K562 (cell line): ENCODE measurements around the gene CCNO. TPM values are rescaled to one million over a fixed set of nuclear protein-coding genes. Genes with fewer than 3 reads are reported as not detected.

Source experiments
- ARID2 ChIP-seq: fragments of 450-650 bp; IDR thresholded peaks from 2 replicates; pipeline ENCODE4 v1.6.1; 2017; ENCODE audit warnings: antibody characterized with exemption, mild to moderate bottlenecking
- CTCF ChIP-seq, 3 experiments: IDR thresholded peaks in 2 of 3; conservative IDR thresholded peaks in 1 of 3; 2 replicates each; pipeline ENCODE4 v1.5.1; 2011 to 2012; ENCODE audit warnings: low read length in 3 of 3, mild to moderate bottlenecking in 3 of 3, control low read depth in 2 of 3, improper control_type of control experiment in 1 of 3, inconsistent platforms in 1 of 3, low read depth in 1 of 3, mixed read lengths in 1 of 3, moderate library complexity in 1 of 3; ENCODE audit not compliant: insufficient read depth in 2 of 3
- CUX1 ChIP-seq: fragments of 200-800 bp; sonication (Bioruptor generic); IDR thresholded peaks from 2 replicates; pipeline ENCODE4 v1.6.1; 2016; ENCODE audit warnings: missing genetic modification characterization, missing compliant biosample characterization
- FUS ChIP-seq: fragments of 200-400 bp; formaldehyde crosslinking; optimal IDR thresholded peaks from 2 replicates; pipeline ENCODE3; 2017; ENCODE audit warnings: low read depth, low read length
- ILF3 ChIP-seq: fragments of 450-650 bp; IDR thresholded peaks from 2 replicates; pipeline ENCODE4 v1.6.1; 2018; ENCODE audit warnings: antibody characterized with exemption, mild to moderate bottlenecking, moderate library complexity, borderline replicate concordance
- PATZ1 ChIP-seq: fragments of 250-450 bp; sonication (Bioruptor Pico); IDR thresholded peaks from 2 replicates; pipeline ENCODE4 v1.5.0; 2020; ENCODE audit warnings: mild to moderate bottlenecking, borderline replicate concordance
- PML ChIP-seq: IDR thresholded peaks from 2 replicates; pipeline ENCODE4 v1.6.1; 2012; ENCODE audit warnings: low read length, inconsistent platforms
- ZNF165 ChIP-seq: fragments of 250-450 bp; sonication (Bioruptor Pico); IDR thresholded peaks from 2 replicates; pipeline ENCODE4 v1.4.0; 2020; ENCODE audit warnings: borderline replicate concordance
- ZNF644 ChIP-seq: fragments of 200-800 bp; sonication (Bioruptor generic); IDR thresholded peaks from 2 replicates; pipeline ENCODE4 v1.6.1; 2016; ENCODE audit warnings: low read depth, missing genetic modification characterization, missing compliant biosample characterization
- polyA plus RNA-seq, 8 experiments: library from polyadenylated mRNA; depleted of rRNA in 4 of 8; stranded (reverse) in 5 of 8; unstranded in 3 of 8; fragments of >200 nt; fragmentation: Nextera tagmentation in 2 of 8; fragmentation: Illumina TruSeq in 1 of 8; extraction: Ambion mirVana in 2 of 8; extraction: Trizol in 1 of 8; gene quantifications; 2 replicates each; pipeline versions ENCODE4 v1.2.1 to v1.2.3, GENCODE V29; 2011 to 2014; ENCODE audit warnings: inconsistent platforms in 1 of 8, missing spikeins in 1 of 8
- total RNA-seq, 7 experiments: library from RNA; depleted of rRNA in 6 of 7; stranded (reverse); fragments of >200 nt in 6 of 7; fragmentation: Illumina TruSeq in 2 of 7; extraction: Trizol in 2 of 7; gene quantifications; 2 replicates each; pipeline versions ENCODE4 v1.2.1 to v1.2.3, GENCODE V29; 2011 to 2021; ENCODE audit warnings: low replicate concordance in 1 of 7
- TF ChIP-seq, protein P1 (sequence below): sonication (generic); formaldehyde crosslinking; IDR thresholded peaks from 2 replicates; pipeline ENCODE4 v1.8.0; 2022; ENCODE audit warnings: missing genetic modification reagents, mild to moderate bottlenecking, borderline replicate concordance
- TF ChIP-seq, protein P2 (sequence below): fragments of 450-650 bp; formaldehyde crosslinking; IDR thresholded peaks from 2 replicates; pipeline ENCODE4 v1.4.0; 2020; ENCODE audit warnings: mild to moderate bottlenecking, mixed read lengths
- TF ChIP-seq, protein P3 (sequence below): fragments of 450-650 bp; formaldehyde crosslinking; conservative IDR thresholded peaks from 2 replicates; pipeline ENCODE4 v1.4.0; 2022; ENCODE audit warnings: mild to moderate bottlenecking, missing genetic modification characterization

CCNO gene
- total and polyA plus RNA-seq, 9 of the 15 experiments (the other 6 are each of a cell fraction or from before 2014, with no cell fraction given), result 0.08 to 3.1 (median 0.29) TPM

GRCh38 chr5:55232985-55233928, at the start of gene CCNO (continued):
- TF ChIP-seq CUX1 (CRISPR knock-in tag), result no peak
- TF ChIP-seq ZNF644 (tag), result no peak
- no peak for TF ChIP-seq FUS
- TF ChIP-seq, protein P1, sequence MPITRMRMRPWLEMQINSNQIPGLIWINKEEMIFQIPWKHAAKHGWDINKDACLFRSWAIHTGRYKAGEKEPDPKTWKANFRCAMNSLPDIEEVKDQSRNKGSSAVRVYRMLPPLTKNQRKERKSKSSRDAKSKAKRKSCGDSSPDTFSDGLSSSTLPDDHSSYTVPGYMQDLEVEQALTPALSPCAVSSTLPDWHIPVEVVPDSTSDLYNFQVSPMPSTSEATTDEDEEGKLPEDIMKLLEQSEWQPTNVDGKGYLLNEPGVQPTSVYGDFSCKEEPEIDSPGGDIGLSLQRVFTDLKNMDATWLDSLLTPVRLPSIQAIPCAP (CRISPR knock-in tag), result no peak
- no peak for TF ChIP-seq PATZ1 (CRISPR knock-in tag)
- TF ChIP-seq ARID2, result no peak
- TF ChIP-seq PML, result no peak
- no peak for TF ChIP-seq ZNF165 (CRISPR knock-in tag)
- TF ChIP-seq, protein P2, sequence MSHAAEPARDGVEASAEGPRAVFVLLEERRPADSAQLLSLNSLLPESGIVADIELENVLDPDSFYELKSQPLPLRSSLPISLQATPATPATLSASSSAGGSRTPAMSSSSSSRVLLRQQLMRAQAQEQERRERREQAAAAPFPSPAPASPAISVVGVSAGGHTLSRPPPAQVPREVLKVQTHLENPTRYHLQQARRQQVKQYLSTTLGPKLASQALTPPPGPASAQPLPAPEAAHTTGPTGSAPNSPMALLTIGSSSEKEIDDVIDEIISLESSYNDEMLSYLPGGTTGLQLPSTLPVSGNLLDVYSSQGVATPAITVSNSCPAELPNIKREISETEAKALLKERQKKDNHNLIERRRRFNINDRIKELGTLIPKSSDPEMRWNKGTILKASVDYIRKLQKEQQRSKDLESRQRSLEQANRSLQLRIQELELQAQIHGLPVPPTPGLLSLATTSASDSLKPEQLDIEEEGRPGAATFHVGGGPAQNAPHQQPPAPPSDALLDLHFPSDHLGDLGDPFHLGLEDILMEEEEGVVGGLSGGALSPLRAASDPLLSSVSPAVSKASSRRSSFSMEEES (CRISPR knock-in tag), result no peak
- no peak for TF ChIP-seq ILF3
- TF ChIP-seq CTCF (IDR thresholded peaks at IDR 0.05 in 2 of 3, conservative IDR thresholded peaks at IDR 0.05 in 1 of 3; ENCODE audit: insufficient read depth in 2 of 3, low read depth in 1 of 3, low read length in 3 of 3), result no peak
- TF ChIP-seq, protein P3, sequence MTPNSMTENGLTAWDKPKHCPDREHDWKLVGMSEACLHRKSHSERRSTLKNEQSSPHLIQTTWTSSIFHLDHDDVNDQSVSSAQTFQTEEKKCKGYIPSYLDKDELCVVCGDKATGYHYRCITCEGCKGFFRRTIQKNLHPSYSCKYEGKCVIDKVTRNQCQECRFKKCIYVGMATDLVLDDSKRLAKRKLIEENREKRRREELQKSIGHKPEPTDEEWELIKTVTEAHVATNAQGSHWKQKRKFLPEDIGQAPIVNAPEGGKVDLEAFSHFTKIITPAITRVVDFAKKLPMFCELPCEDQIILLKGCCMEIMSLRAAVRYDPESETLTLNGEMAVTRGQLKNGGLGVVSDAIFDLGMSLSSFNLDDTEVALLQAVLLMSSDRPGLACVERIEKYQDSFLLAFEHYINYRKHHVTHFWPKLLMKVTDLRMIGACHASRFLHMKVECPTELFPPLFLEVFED, result no peak
